ENCODE measurements around the gene CAPN5. TPM values are rescaled to one million over a fixed set of nuclear protein-coding genes. Genes with fewer than 3 reads are reported as not detected.

Gene CAPN5
- total and polyA plus RNA-seq, 10 of the 15 experiments (the other 5 are each of a cell fraction or from before 2014, with no cell fraction given), result 0.02 to 0.33 (median 0.07) TPM; not detected in 3

GRCh38 chr11:77020734-77021133, 46.0 kb upstream of the CAPN5 start:
- ATAC-seq (no peak), FAIRE-seq (no peak), DNase-seq (ENCODE audit: low read depth, low spot score) (no peak)
- Histone ChIP-seq H2AFZ (ENCODE audit: control insufficient read depth, low read depth, low read length) (no peak overlapping the region), H3K4me1 (ENCODE audit: control insufficient read depth, insufficient read depth, low read length) (no peaks in the 10 kb centered on the region), H4K20me1 (ENCODE audit: control insufficient read depth, insufficient read depth) (no peaks in the 10 kb centered on the region), H3K4me3 (no peak overlapping the region), H3K9me3 (replicated peaks; ENCODE audit: control insufficient read depth, insufficient read depth, low read length) (no peaks in the 10 kb centered on the region), H3K27ac (ENCODE audit: control insufficient read depth, insufficient read depth) (no peak overlapping the region), H3K36me3 (ENCODE audit: control insufficient read depth in 2 of 2, insufficient read depth in 2 of 2, low read length in 1 of 2) (no peaks in the 10 kb centered on the region), H3K27me3 (replicated peaks in 1 of 2; ENCODE audit: control insufficient read depth in 2 of 2, insufficient read depth in 2 of 2, low read length in 1 of 2) (no peaks in the 10 kb centered on the region), H3K79me2 (ENCODE audit: control insufficient read depth, insufficient read depth, low read length) (no peaks in the 10 kb centered on the region), H3K9ac (ENCODE audit: control insufficient read depth, insufficient read depth, low read length) (no peak overlapping the region), H3K4me2 (ENCODE audit: control insufficient read depth, insufficient read depth) (no peak overlapping the region)
- CTCF ChIA-PET, result interaction anchor here (1.7 to 3.6 kb wide), 2 partner anchors 70 to 101 kb away, joined by 4 to 23 read pairs; no protein-coding TSS in a partner anchor
- 98% methylated on average over 2 of the region's 2 CpGs for WGBS (ENCODE audit: insufficient coverage, insufficient replicate concordance, low lambda C conversion rate, missing lambda C conversion rate)
- in situ Hi-C loops (cut with MboI) (no loop called here), intact Hi-C loops (cut with micrococcal nuclease; ENCODE audit: unreplicated experiment) (no loop called here)
- POLR2A ChIA-PET, result no interaction called here
- no TSS peak for BruUV-seq (replicated peaks)
- SMC1A ChIA-PET (ENCODE audit: uncharacterized antibody, unreplicated experiment), result interaction anchor here (0.7 to 1.6 kb wide), 2 partner anchors 102 to 103 kb away, joined by 3 read pairs; no protein-coding TSS in a partner anchor
- RAD21 ChIA-PET (ENCODE audit: unreplicated experiment), result interaction anchor here (0.6 to 1.3 kb wide), 2 partner anchors 45 to 70 kb away, joined by 3 read pairs; no protein-coding TSS in a partner anchor
- TF ChIP-seq JUNB (IDR thresholded peaks at IDR 0.05) (no peak), HDGF (IDR thresholded peaks at IDR 0.05) (no peak), NFIC (IDR thresholded peaks at IDR 0.05; ENCODE audit: low read depth, low read length) (no peak), ZNF592 (IDR thresholded peaks at IDR 0.05) (no peak), TCF12 (IDR thresholded peaks at IDR 0.05; ENCODE audit: low read depth, low read length) (no peak), MXI1 (IDR thresholded peaks at IDR 0.05; ENCODE audit: low read depth, low read length) (no peak), PKNOX1 (IDR thresholded peaks at IDR 0.05) (no peak), BCL3 (IDR thresholded peaks at IDR 0.05; ENCODE audit: borderline replicate concordance, insufficient read depth, low read depth, low read length, poor library complexity, severe bottlenecking) (no peak), NKRF (conservative IDR thresholded peaks at IDR 0.05) (no peak)
